NCI-H774 (cell line): ENCODE results near the gene FMO3.

Experiments used
- DNase-seq: peaks from one replicate; lab custom pipeline; 2025; lab: John Stamatoyannopoulos, UW

FMO3 gene

DNA sequence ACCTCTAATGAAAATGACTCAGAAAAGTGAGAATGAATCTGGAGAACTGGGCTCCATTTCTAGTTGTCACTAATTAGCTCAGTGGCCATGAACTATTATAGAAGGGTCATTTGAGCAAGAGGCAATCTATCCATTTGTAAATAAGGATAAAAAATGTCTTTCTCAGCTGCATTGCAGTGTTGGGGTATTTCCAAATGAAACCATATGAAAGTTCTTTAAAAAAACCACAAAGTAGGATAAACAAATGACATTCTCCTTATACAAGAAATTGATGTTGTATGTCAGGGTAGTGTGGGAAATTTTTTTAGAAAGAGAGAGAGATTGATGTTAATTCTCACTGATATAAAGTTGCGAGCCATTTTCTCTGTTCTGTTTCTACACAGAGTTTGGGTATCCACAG is 26.0 kb downstream of the FMO3 start:
- no peak for DNase-seq

DNA sequence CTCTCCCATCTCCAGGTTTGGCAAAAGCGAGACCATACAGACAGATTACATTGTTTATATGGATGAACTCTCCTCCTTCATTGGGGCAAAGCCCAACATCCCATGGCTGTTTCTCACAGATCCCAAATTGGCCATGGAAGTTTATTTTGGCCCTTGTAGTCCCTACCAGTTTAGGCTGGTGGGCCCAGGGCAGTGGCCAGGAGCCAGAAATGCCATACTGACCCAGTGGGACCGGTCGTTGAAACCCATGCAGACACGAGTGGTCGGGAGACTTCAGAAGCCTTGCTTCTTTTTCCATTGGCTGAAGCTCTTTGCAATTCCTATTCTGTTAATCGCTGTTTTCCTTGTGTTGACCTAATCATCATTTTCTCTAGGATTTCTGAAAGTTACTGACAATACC is 26.4 kb downstream of the FMO3 start:
- DNase-seq, result no peak

DNA sequence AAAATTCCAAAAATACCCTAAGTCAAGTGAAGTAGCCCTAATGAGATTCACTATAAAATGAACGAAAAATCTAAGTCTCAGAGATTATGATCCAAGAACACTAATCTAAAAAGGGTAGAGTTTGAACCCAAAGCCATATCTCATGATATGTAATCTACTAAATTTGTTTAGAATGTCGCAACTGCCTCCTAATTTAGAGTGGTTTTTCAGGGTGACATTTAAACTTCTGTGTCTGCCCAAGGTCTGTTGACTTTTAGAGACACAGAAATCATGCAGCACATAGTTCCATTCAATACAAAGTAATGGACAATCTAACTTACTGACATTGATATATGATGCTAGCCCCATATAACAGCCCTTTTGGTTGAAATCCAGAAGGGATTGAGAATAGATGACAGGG is 28.9 kb downstream of the FMO3 start:
- no peak for DNase-seq

DNA sequence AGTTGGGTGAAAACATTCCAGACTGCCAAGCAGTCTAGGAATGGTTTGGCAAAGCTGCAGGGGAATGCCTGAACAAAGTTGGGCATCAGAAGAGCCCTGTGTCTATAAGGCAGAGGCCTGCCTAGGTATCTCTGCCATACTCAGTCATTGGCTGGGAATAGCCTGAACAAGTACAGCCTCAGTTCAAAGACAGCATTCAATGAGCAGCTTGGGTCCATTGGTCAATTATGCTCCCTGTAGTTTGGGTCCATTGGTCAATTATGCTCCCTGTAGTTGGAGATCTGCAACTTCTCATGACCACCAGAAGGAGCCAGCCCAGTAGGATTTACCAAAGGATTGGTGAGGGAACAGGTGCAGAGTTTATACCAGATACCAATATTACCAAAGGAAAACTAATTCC is 31.6 kb downstream of the FMO3 start:
- DNase-seq, result no peak

DNA sequence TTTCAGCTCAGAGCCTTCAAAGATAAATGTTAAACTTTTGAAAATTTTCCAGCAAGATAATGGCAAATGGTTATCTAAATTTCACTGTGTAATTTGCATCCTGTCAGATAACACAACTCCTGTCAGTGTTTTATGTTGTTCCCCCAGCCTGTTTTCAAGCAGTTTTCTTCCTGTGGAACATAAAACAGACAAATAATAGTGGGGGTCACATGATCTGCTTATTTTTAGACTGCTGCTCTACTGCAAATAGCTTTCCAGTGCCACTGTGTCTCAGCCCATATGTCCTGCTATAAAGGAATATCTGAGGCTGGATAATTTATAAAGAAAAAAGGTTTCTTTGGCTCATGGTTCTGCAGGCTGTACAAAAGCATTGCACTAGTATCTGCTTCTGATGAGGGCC is 32.2 kb downstream of the FMO3 start:
- DNase-seq, result no peak

DNA sequence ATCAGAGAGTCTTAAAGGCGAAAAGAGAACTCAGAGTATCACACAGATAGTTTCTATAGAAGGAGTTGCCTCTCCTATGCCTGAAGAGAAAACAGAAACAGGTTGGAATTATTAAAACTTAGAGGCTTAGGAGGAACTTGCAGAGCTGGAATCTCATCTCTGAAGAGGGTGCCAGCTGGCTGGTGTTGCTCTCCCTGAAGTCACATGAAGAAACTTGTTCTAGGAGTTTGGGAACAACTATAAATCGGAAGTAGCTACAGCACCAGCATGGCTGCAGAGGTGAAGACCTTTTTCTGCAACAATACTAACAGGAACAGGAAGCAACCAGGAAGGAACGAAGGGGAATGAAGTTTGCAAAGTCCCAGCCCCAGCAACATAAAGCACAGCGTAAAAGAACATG is 35.8 kb downstream of the FMO3 start:
- no peak for DNase-seq

DNA sequence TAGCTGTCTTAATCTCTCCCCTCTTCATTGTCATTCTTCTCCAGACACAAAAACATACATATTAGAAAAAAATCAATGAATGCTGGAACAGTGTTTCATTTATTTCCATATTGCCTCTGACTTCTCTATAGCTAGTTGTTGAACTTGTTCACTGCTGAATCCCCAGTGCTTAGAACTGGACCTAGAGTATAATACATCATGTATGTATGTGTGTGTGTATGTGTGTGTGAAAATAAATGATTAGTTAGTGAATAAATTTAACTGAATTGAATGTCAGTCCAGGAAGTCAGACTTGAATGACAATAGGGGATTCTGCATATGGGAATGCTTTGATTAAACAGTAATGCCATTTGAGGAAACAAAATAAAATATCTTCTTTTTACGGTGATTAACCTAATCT is 36.4 kb downstream of the FMO3 start:
- DNase-seq, result no peak

DNA sequence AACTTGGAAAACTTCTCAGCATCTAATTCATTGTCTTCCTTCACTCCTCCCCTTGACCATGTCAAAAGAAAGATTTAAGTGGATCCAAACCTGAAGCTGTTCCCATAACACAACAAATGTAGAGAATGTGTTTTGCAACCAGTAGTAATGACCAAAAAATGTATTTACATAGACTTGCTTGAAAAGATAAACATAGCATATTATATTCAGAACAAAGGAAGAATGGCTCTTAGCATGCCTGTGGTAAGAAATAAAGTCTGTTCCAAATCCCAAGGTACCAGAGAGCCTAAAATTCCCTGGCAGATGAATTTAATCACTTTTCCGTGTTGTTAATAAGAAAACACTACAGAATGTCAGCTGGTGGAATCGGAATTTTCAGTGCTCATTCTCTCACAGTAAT is 36.8 kb downstream of the FMO3 start:
- no peak for DNase-seq

DNA sequence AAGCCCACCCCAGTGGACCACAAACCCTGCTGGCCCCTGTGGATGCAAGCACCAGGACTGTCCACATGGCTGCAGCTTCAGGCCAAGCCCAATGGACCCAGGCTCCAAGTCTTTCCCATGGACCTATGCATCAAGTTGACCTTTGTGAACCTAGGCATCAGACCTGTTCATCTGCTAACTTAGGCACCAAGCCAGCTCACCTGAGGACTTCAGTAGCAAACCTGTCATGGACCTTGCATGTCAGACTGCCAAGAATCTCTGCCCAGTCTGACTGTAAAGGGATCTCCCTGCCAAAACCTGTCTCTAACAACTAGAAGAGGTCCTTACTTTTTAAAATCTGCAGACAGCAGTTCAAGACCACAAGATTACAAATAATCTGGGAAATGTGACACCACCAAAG is 37.8 kb downstream of the FMO3 start:
- no peak for DNase-seq

DNA sequence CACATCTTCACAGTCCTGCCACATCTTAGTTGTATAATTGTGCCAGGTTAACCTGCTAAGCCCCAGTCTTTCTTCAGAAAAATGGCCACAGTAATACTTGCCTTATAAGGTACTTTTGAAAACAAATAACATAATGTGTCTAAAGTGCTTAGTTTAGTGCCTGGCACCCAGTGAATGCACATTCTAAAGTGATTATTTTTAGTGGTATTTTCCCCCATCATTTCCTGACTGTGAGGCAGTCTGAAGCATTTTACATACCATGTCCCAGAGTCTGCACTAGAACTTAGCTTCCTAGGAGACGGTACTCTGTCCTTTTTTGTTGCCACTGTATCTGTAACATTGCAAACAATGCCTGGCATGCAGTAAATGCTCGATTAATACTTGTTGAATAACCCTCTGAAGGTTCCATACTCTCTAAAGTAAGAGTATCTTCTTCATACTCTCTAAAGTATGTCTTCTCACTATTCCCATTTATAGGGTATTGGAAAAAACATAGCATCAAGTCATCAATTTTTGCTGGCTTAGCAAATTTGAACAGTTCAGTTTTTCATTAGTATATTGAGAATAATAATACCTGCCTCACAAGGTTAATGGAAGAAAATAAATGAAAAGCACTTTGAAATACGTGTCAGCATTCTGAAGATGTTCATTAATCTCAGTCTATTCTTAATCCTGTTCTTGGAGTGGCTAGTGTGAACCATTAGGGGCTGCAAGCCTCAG is 43.7 kb downstream of the FMO3 start:
- no peak for DNase-seq

DNA sequence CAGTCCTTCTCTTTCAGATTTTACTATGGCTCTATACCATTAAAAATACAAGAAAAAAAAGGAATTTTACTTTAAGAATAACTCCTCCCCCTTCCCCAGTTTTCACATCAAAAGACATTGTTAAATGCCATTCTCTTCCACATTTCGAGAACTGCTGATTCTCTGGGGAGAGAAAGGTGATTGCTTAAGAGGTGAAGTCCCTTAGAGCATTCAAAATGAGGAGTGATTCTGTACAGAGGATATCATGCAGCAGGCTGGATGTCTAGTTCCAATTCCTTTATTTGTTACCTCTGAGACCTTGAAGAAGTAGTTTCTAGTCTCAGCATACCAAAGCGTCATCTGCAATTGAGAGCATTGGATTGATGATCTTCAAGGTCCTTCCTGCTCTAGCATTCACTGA is 46.9 kb downstream of the FMO3 start:
- no peak for DNase-seq

DNA sequence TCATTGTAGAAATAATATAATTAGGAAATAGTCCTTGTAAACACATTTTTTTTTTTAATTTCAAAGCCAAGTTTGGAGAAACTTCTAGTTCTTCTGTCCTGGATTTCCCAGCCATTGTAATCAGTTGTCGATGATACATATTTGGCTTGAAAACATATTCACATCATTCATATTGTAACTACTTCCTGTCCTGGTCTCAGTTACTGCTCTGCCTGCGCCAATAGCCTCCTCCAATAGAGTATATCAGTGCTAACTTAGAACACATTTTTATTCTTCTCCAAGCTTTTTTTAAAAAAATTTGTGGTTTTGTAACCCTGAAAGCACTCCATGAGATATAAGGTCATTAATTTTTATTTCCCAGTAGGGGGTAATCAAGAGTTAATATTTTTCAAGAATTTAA is 48.3 kb downstream of the FMO3 start:
- DNase-seq, result no peak

DNA sequence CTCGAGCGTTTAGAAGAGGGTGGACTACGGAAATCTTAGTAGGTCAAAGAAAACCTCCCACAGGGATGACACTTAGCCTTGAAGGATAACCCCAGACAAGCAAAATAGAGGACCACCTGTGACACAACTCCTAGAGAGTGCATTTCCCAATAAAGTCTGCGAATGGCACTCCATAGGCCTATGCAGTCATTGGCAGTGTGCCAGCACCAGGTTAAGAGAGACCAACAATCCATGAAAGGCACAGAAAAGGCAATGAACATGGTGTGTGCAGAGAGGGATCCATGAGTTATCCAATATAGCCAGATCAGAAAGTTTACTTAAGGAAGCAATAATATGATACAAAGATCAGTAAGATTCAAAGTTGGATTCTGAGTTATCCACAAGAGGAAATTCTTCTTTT is 49.2 kb downstream of the FMO3 start:
- no peak for DNase-seq

DNA sequence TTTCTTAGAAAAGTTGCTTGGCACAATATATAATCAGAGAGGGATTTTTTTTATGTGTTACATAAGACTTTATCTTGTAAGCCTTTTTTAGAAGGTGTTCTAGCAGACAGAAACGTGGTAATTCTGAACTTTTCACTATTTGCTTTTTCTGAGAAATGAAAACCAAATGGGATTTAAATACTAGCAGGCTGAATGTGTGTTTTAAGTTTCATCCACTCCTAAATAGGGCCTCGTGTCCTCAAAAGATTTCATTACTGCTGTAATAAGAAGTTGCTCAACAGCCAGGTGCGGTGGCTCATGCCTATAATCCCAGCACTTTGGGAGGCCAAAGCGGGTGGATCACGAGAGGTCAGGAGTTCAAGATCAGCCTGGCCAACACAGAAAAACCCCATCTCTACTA is 49.7 kb downstream of the FMO3 start:
- no peak for DNase-seq

DNA sequence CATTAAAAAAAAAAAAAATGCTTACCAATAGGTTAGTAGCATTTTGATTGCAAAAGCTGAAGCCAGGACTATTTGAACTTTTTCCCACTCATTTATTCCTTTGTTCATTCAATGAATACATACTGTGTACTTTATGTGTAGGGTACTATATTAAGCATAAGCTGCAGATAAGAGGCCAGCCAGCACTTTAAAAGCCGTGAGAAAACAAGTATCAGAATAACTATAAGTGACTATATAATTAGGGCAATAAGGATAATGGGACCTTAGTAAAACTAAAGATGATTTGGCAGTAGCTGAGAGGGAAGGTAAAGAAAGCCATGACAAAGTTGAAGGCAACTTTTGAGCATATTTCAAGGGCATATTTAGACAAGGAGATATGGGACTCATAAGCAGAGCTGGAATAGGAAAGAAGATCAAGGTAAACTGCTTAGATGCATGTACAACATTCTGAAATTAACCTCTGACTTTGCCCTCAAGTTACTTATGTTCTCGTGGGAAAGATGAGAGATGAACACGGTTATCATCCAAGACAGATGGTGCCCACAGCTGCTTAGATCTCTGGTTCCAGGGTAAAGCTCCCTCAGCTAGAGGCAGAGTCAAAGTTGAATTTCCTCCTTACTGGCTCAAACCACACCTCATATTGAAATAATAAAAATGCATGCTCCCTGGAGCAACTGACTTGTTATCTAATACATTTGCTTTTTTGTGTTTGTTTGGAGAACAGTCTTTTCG is 50.4 kb downstream of the FMO3 start:
- peak; percentile 27 for DNase-seq

DNA sequence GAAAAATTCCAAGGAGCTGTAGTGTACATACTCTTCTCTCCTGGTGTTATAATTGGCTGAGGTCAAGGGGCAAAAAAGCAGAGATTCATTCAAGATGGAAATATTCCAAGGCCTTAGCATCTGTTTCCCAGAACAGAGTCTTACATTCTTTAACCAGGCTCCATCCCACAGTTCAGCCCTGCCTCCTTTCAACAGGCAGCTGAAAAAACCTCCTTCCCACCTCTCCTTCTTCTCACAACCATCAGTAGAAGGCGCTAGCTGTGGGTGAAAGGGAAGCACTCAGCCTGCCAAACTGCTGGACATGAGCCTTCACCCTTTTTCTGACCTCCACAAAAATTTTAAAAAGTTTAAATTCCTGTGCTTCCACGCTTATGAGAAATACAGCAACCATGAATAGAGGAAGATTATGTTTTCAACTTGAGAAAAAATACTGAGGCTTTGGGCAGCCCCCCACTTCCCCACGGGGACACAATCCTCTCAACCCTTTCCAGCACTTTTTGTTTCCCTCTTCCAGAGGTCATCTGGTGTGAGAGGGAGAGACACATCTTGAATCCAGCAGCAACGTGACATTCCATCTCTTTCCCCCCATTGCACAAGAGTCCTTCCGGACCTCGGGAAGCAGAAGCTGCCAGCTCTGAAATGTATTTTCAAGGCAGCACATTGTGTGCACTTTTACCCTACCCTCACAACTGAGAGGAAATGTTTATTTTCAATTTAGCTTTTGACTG is 51.1 kb downstream of the FMO3 start:
- no peak for DNase-seq

DNA sequence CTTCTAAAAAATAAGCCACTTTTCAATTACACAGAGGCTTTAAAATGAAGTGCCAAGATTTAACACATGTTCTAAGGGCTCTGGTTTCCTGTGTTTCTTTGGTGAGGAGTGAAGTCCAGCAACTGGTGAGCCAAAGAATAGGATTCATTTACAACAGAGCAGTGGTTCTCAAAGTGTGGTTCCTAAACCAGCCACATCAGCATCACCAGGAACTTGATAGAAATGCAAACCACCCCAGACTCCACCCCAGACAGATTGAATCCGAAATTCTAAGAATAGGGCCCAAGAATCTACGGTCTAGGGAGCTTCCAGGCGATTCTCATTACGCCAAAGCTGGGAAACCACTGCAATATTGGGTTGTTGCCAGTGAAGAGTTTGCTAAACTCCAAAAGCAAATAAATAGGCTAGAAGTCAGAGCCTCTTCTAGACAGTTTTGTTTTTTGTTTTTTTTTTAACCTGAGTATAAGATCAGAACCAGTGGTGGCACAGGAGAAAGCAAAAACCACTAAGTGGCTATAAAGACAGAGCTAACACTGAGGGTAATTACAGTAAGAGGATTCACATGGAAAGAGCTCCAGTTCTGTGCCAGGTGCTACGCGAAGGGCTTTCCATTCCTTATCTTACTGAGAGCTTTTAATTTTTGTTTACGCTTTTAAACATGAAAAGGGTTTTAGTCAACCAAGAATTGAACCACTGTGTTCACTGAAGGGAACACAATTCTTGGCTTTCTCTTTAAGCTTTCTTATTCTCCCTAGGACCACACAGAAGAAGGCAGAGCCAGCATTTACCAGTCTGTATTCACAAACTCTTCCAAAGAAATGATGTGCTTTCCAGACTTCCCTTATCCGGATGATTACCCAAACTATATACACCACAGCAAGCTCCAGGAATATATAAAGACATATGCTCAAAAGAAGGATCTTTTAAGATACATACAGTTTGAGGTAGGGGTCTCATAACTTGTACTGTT is 52.0 kb downstream of the FMO3 start:
- peak; percentile 72 for DNase-seq

DNA sequence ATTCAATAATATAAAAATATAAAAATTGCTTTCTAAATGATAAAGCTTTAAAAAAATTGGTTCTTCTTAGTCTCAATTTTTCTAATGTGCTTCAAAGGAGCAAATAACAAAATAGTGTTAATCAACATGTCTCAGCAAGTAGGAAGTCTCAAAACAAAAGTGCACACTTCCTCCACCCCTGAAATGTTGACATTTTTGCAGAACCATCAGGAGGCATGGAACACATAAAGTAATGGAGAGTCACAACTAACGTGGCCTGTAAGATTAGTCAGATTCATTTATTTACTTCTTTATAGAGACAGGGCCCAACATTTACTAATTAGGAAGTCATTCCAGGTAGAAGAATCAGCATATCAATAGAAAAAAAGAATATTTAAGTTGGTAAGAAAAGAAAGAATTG is 59.5 kb downstream of the FMO3 start:
- no peak for DNase-seq

DNA sequence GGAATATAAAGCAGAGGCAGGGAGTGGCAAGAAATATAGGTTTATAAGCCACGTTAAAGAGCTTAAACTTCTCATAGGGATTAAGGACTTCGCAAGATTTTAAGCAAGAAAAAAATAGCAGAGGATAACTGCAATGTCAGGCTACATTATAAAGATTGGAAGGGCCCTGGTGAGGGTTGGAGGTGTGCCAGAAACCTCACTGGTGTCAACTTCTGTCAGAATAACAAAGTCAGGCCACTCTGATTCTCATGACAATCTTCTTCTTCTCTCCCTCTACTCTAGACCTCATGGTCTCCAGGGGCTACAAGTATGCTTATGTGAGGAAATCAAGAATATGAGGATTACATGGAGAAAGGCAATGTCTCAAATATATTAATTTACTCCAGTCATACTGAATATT is 61.8 kb downstream of the FMO3 start:
- no peak for DNase-seq

DNA sequence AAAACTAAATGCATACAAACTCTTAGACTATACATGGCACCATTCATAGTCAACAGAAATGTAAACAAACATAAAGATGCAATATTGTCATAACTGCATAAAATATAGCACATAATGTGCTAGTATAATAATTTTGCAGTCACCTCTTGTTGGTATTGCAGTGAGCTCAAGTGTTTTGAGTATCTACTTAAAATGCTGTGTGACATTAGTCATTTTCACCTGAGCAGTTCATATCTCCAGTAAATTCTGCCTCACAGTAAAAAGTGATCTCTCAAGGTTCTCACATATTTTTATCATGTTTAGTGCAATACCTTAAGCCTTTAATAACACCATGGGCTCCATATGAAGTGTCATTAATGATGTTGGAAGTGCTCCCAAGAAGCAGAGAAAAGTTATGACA is 64.8 kb downstream of the FMO3 start:
- no peak for DNase-seq

DNA sequence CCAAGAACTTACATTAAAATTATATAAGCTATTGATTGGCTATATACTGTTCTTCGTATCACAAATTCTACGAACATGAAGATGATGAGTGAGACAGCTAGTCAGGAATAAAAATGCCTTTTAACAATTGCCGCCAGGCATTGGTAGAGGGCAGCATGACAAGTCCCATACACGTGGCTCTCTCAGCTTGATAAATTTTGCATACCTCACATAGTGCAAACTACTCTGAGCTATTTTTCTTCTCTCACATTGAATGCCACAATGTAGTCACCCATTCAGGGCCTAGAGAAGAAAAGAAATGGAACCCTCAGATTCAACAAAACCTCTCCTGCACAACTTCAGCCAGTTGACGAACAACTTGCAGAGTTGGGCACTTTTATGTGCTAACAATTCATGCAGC is 67.4 kb downstream of the FMO3 start:
- DNase-seq, result no peak

DNA sequence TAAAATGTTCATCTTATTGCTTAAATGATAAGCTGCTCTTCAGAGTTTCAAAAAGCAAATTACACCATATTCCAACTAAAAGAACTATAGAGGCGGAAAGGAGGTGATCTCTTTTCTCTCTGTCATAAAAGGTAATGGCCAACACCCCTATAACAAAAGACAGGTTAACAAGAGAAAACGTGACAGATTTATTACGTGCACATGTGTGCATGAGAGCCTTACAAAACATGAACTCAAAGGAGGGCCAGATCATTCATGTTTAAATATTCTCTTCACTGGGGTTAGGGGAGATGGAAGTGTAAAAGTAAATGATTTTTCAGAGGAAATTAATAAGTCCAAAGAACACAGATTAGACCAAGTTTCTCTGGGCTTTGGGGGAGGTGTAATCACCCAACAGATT is 67.8 kb downstream of the FMO3 start:
- no peak for DNase-seq
